HG03354 (cell line): ENCODE data around the gene CNOT8.
"Not testable (repeated sequence)": the region's sequence is repeated elsewhere in the genome, so short reads cannot be mapped to it uniquely, and the experiment has no call there.

Experiments
- ATAC-seq: cut with Tn5 transposase; IDR thresholded peaks from one replicate; pipeline ENCODE4 v1.9.1; 2021; ENCODE audit warnings: mild to moderate bottlenecking; ENCODE audit not compliant: unreplicated experiment, poor library complexity, severe bottlenecking

Gene CNOT8

DNA sequence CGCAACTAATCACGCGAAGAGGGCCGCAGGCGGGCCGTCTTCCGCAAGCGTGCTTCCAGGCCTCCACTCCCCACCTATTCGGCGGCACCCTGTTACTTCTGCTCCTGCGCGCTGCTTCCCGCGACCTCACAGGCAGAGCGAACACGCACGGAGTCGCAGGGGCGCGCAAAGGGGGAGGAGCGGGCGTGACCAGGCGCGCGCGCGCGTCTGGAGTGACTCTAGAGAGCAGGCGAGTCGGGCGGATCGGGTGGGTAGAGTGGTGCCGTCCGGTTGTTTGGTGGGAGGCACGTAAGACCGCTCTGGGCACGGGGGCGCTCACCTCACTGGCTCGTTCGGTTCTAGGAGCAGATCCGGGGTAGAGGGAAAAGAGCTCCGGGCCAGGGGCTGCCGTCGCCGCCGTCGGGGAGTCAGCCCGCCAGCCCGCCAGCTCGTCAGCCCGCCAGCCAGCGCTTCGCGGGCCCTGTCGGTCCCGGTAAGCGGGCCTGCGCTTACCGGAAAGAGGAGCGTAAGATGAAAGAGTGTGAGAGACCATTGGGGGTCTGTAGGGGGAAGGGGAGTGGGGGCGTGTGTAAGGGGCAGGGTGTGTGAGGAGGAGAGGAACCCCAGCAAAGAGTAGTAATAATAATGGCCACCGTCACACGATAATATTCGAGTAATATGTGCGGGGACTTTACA lies at the start of gene CNOT8:
TSS of gene CNOT8 (plus strand) at position 331 of the 675 bp plus-strand sequence. CDS start 4,652 bp downstream, outside the sequence.
- ATAC-seq: peak; percentile 80

DNA sequence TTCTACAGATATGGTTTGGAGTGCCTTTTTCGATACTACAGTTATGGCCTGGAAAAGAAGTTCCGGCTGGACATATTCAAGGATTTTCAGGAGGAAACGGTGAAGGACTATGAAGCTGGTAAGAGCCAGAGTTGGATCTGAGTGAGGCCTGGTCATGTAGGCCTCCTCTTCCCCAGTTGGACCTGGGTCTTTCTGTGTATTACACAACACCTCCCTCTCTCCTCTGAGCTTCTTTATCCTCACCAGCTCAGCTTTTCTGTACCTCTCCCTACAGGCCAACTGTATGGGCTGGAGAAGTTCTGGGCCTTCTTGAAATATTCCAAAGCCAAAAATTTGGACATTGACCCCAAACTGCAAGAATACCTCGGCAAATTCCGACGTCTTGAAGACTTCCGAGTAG lies 47.2 kb upstream of the CNOT8 start:
- no peak for ATAC-seq

DNA sequence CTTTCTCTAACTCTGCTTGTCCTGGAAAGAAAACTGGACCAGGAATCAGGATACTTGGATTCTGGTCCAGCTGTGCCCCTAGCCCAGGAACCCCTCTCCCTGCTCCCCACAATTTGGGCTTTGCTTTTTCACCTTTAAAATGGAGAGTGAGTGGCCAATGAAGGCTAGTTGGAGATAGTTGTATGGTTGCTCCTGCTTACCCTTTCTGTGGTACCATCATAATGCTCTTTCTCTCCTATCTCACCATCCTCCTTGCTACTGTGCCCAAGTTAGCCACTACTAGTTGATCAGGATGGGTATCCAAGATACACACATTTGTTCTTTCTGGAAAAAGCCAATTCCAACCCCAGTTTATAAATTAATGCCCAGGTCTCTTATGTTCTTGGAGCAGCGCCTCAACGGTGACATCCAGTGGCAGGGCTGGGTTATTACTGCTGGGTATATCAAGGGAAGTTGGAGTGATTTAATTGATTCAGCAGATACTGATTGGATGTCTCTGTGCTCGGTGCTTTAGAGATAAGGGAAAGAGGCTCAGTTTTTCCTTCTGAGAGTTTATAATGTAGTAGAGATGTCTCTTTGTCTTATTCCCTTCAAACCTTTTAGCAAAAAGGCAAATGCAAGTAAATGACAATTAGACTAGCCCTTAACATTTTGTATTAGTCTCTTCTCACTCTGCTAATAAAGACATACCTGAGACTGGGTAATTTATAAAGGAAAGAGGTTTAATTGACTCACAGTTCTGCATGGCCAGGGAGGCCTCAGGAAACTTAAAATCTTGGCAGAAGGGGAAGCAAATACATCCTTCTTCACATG lies 46.6 kb upstream of the CNOT8 start:
- peak; percentile 81 for ATAC-seq

DNA sequence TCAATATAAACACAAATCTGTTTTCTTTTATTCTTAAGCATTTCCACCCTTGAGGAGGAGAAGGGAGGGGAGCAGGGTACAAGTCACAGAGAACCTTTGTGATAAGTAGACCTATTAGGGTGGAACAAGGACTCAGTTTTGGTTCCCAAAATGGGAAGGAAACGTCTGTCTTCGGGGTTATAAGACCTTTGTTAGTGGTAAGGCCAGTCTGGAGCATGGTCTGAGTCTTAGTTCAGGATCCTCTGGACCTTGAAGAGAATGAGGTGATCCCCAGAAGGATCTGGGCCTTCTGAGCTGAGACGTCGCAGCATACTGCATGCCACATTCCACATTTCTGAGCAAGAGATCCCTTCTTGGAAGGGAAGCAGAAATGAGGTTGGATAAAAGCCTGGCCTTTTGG lies 45.3 kb upstream of the CNOT8 start:
- no peak for ATAC-seq

DNA sequence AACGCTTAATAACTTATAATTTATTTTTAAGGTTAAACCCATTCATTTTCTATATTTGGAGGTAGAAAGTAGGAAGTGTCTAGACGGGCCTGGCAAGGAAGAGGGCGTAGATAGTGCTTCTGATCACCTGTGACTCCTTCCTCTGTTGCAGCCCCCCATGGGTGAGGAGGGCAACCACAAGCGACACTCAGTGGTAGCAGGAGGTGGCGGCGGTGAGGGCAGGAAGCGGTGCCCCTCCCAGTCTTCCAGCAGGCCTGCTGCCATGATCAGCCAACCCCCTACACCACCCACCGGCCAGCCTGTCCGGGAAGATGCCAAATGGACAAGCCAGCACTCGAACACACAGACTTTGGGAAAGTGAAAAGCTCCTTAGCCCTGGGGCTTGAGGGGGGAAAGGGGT lies 44.7 kb upstream of the CNOT8 start:
- no peak for ATAC-seq

DNA sequence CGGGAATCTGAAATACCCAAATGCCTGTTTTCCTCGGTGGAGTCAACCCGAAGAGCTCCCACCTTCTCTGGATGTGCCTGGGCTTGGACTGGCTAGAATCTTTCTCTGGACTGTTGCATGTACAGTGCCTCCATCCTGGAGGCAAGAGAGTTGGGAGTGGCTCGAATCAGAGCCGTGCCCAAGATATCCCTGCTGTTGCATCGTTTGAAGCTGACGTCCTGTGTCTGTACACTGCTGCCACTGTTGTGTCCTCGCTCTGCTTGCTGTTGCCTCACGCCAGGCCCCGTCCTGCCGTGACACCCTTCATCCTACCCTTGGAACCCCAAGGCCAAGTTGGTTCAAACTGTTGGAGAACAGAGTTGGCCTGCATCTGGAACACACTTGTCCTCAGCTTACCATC lies 43.4 kb upstream of the CNOT8 start:
- no peak for ATAC-seq

DNA sequence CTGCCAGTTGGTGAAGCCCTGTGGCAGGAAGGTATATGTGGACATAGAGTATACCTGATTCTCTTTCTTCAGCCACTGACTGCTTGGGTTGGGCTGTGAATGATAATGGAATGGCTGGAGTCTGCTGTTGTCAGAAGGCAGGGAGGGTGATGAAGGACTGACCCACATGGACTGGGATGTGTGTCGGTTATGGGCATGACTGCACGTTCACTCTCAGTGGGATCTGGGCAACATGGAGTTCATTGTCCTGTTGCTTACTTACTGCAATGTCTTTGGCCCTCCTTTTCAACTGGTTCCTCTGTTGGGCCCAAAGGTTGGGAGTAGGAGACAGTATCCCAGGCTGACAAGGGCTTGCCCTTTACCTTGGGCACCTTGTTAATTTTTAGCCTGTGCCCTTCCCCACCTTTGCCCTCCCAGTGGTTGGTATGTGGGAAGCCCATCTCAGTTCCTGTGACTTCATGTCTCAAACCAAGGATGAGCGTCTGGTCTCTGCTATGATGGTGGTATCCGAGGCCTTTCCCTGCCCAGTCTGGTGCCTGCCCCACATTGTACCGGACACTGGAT lies 42.7 kb upstream of the CNOT8 start:
- ATAC-seq: no peak

DNA sequence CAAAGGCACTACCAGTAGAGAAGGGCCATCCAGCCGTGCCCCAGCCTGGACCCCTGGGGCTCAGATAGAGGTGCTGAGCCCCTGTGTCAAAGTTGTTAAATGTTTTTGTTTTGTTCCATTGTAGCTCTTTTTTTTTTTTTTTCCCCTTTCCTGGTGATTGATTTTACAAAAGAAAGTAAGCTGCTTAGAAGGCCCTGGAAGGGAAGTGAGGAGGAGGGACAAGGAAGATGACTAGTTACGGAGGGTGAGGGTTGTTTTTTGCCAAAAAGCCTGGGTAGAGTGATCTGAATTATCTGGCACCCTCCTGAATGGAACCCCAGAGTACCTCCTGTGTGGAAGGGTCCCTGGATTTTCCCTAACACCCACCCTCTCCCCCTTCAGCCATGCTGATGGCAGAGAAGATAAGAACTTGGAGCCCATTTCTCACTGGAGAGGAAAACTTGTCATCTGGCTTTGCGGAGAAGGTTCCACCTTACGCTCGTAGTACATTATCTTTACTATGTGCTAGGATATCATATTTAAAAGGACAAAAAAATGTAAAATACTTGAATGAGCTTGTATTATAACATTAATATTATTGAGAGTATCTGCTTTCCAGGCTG lies 41.4 kb upstream of the CNOT8 start:
- no peak for ATAC-seq

DNA sequence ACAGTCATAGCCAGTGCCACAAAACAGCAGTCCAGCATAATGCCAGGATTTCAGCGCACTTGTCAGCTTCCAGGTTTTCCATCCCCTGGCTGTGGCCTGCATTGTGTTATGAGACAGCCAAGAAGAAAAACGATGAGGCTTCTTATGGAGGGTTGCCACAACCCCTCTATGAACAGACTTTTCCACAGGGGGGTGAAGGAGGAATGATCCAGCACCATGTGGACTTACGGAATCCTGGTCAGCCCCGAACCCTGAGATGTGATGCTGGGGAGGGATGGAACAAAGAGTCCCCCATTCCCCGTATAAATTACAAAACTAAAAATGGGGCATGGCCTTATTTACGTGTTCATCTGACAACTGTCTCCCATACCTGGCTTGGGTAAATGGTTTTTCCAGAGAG lies 40.6 kb upstream of the CNOT8 start:
- no peak for ATAC-seq

DNA sequence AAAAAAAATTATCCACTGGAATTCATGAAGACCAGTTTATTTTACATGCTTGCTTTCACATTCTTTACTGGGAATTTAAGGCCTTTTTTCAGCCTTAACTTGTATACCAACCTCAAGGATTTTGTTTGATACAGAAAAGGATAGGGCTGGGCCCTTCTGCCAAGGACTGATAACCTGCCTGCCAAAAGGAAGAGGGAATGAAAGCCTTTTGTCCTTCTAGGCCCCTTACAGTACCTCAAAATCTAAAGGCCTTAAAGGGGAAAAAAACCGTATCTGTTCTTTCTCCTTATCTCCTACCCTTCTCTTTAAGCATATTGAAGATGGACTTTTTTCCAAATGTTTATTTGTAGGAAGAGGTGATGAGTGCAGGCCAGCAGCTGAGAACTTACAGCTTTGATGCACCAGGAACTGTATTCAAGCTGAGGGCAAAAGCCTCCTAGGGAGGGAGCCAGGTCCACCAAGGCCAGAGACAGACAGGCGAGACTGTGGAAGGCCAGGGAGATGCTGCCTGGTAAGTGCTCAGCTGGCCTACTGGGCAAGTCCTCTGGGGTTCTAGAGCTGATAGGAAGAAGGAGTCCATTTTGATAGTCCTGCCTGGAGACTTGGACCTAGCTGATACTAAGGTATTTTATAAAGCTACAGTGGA lies 39.8 kb upstream of the CNOT8 start:
- ATAC-seq: no peak

DNA sequence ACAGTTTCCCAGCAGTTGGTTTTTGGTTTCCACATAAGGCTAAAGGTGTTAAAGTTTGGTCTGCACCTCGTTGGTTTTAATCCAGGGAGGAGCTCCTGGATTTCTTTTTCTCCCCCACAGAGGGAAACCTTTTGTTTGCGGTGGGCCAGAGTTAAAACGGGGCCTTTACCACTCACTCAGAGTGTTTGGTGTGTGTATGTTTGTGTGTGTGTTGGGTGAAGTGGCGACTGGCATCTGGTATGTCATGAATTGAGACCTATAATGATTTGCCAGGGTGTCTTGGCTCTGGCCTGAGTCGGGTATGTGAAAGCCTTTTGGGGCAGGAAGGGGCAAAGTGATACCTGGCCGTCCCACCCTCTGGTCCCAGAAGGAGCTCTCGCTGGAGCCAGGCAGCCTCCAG lies 38.9 kb upstream of the CNOT8 start:
- ATAC-seq: no peak

DNA sequence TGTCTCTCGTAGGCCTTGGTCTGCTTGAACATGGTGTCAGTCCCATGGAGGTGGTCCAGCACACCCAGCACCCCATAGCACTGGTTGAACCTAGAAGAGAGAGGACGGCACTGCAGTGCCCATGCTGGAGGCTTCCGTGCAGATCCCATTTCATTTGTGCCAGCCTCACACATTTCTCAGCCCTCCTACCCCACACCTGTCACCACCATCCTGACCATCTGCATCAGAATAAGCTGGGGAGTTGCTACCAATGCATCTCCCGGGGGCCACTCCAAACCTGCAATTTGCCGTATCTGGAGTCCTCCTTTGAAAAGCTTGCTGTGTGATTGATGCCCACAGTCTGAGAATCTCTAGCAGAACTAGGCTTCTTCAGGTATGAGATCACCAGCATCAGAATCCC lies 38.0 kb upstream of the CNOT8 start:
- ATAC-seq: no peak

DNA sequence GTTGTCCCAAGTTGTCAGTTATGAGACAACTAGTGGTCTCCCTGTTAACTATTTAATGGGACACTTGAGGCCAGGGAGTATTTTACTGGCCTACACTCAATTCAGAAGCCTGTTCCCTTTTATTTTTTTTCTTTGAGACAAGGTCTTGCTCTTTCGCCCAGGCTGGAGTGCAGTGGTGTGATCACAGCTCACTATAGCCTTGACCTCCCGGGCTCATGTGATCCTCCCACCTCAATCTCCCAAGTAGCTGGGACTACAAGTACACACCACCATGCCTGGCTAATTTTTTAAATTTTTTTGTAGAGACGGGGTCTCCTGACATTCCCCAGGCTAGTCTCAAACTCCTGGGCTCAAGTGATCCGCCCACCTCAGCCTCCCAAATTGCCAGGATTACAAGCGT lies 35.5 kb upstream of the CNOT8 start:
- not testable (repeated sequence) for ATAC-seq

DNA sequence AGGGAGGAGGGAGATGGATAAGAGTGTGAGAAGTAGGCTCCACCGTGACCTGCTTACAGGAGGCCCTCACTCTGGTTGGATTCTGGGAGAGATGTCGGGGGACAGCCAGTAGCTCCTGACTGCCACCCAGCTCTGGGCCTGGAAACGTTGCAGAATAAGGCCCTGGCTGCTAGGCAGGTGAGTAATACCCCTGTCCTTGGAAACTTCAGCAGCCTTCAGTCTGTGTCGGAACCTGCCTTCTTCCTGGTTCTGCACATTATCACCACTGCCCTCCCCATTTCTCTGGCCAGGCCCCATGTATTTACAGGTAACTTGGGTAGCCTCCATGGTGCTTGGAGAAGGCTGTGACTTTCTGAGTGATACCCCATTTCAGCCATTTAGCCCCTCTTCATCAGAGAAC lies 34.8 kb upstream of the CNOT8 start:
- ATAC-seq: no peak

DNA sequence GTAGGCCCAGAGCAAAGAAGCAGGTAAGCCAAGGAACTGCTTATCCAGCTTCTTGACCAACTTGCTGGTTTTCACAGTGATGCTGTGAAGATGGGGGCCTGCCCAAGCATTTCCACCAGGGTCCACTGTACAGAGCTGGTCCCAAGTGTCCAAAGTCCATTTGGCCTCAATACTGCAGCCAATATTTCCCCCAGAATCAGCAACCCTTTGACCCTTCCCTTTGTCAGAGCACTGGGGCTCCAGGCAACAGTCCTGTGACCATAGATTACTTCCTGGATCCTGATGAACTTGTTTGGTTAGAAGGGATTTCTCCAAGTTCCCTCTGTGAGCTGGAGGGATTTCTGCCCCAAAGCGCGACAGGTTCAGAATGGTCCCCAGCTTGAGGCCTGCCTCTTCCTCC lies 34.4 kb upstream of the CNOT8 start:
- ATAC-seq: no peak

DNA sequence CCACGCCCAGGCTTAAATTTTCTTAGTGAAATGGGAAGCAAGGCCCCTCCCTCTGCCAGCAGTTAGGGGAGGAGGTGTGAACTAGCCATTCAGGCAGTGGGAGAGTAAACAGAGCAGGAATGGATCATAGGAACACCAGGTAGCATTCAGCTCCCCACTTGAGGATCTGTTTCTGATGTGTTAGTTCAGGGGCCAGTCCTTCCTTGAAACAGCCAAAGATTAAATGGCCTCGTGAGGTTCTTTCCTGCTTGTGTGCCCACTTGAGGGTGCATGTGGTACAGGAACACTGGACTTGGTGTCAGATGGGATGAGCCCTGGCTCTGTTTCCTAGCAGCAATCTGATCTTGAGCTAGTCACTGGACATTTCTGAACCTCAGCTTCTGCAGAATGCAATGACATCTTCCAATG lies 29.2 kb upstream of the CNOT8 start:
- ATAC-seq: no peak

DNA sequence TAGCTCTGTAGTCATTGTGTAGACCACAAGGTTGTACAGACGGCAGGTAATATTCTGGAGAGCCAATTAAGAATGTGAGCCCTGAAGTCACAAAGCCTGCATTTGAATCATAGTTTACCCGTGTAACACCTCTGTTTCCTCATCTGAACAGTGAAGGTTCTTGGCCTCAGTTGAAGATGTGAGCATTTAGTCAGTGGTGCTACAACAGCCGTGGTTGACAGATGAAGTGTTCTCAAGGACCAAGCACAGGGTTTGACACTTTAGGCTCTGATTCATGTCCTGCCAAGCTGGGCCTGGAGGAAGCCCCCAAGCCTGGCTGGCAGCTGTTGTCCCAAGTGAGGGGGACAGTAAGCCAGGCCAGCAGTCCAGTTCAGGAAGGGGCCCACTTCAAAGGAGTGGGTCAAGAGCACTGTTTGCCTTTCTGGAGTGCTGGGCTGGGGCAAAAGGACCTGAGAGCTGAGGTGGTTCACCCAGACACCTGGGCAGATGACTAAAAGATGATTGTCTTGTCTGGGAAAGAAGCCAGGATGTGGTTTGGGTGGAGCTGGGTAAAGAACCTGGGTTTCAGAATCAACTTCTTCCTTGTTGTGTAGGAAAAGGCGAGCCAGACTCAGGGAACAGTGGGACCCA lies 28.7 kb upstream of the CNOT8 start:
- no peak for ATAC-seq

DNA sequence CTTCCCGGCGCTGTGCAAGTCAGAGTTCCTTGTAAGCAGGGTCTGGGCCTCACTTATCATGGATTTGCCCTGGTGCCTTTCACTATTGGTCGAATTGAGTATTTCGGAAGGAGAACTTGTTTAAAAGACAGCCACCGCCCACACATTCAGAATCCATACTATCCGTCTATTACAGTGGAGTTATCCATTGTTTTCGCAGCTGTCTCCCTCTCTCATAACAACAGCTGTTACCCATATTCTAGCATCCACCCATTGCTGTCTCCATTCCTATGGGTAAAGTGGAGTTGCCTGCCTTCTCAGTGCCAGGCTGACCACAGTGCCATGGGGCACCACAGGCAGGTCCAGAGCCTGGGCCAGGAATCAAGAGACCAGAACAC lies 28.2 kb upstream of the CNOT8 start:
- ATAC-seq: no peak

DNA sequence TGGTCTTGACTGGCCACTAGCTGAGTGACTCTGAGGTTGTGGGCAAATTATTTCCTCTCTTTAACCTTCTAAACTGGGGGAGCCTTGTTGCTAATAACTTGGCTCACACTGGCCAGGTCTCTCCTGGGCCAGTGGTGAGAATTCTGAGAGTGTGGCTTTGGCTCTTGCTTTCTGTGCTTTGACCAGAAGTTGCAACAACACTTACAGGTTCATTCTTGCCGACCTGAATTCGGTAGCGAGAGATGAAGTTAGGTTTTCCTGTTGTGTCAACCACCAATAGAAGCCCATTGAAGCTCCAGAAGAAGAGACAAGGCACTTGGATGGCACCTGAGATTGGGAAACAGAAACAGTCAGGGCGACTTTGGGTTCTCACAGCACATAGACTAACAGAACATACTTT lies 27.8 kb upstream of the CNOT8 start:
- no peak for ATAC-seq

DNA sequence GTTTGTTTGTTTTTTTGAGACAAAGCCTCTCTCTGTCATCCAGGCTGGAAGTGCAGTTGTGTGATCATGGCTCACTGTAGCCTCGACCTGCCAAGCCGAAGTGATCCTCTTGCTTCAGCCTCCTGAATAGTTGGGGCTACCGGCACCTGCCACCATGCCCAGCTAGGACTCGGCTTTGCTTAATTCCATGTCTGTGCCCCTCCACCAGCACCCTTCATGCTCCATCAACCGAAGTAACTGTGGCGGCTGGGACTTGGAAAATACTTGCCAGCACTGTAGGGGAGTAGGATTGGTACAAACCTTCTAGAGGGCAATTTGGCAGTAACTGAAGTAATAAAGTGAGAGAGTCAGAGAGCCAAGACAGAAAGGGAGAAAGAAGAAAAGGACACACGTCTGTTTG lies 27.0 kb upstream of the CNOT8 start:
- ATAC-seq: no peak
